Prostate gland (tissue), 2 donors: ENCODE measurements around the gene SERTAD4. TPM values are rescaled to one million over a fixed set of nuclear protein-coding genes. Genes with fewer than 3 reads are reported as not detected.

ENCODE experiments used
- DNase-seq: peaks from one replicate; pipeline ENCODE4 v3.0.0-alpha.2; 2019; ENCODE audit warnings: low spot score
- H3K27ac ChIP-seq, 2 donors: fragments of 200-600 bp; sonication (generic); 2 replicates each; pipeline ENCODE4 v1.5.1; 2017 to 2019
- H3K27me3 ChIP-seq: fragments of 200-600 bp; sonication (generic); replicated peaks from 2 replicates; pipeline ENCODE4 v1.5.1; 2019; ENCODE audit not compliant: insufficient read depth
- H3K36me3 ChIP-seq, 2 donors: fragments of 200-600 bp; sonication (generic); 1 replicate in 1 of 2; 2 replicates in 1 of 2; pipeline versions ENCODE4 v1.5.1 to v1.8.1; 2017 to 2019
- H3K4me1 ChIP-seq: fragments of 200-600 bp; sonication (generic); replicated peaks from 2 replicates; pipeline ENCODE4 v1.5.1; 2019
- H3K4me3 ChIP-seq, 2 donors: fragments of 200-600 bp; sonication (generic); 2 replicates each; pipeline ENCODE4 v1.5.1; 2017 to 2019
- H3K9me3 ChIP-seq: fragments of 200-600 bp; sonication (generic); 2 replicates; pipeline ENCODE4 v1.5.1; 2017
- POLR2A ChIP-seq: fragments of 450-650 bp; IDR thresholded peaks from one replicate; pipeline ENCODE4 v1.6.1; 2016; ENCODE audit warnings: antibody characterized with exemption, mild to moderate bottlenecking
- POLR2AphosphoS5 ChIP-seq: sonication (generic); formaldehyde crosslinking; IDR thresholded peaks from one replicate; pipeline ENCODE4 v1.6.1; 2017; ENCODE audit warnings: antibody characterized with exemption
- WGBS: methylation state at CpG from one replicate; pipeline ENCODE4 v1.1.5; 2018; 5-methylcytosine and 5-hydroxymethylcytosine counted together
- intact Hi-C: fragments of 100-400 bp; cut with DNase I; formaldehyde crosslinking; loops from one replicate; pipeline ENCODE4 v1.14.2; 2022
- total RNA-seq, 2 donors: library from RNA; depleted of rRNA; stranded (reverse); fragments of >200 nt; gene quantifications; one replicate each; pipeline ENCODE4 v1.1.0, GENCODE V29; 2016
- TF ChIP-seq, protein P1 (sequence below), 4 experiments: fragments of 200-600 bp in 2 of 4; fragments of 450-650 bp in 2 of 4; sonication (generic) in 2 of 4; IDR thresholded peaks; 1 replicate in 3 of 4; 2 replicates in 1 of 4; pipeline ENCODE4 v1.5.1; 2016 to 2019; ENCODE audit warnings: antibody characterized with exemption in 4 of 4, mild to moderate bottlenecking in 2 of 4, moderate library complexity in 2 of 4

SERTAD4 gene
- total RNA-seq, 2 donors from 2014 or later: 2.0 to 10.6 TPM

GRCh38 chr1:210236840-210237409, 4.3 kb downstream of the SERTAD4 start:
- Histone ChIP-seq H3K36me3 (no peaks in the 10 kb centered on the region), H3K27me3 (no peaks in the 10 kb centered on the region), H3K4me1 (no peaks in the 10 kb centered on the region), H3K9me3 (no peaks in the 10 kb centered on the region), H3K27ac (peak overlapping the region; percentile 49), H3K4me3 (no peak overlapping the region)
- WGBS: 12% methylated on average over 10 of the region's 10 CpGs
- TF ChIP-seq, protein P1, sequence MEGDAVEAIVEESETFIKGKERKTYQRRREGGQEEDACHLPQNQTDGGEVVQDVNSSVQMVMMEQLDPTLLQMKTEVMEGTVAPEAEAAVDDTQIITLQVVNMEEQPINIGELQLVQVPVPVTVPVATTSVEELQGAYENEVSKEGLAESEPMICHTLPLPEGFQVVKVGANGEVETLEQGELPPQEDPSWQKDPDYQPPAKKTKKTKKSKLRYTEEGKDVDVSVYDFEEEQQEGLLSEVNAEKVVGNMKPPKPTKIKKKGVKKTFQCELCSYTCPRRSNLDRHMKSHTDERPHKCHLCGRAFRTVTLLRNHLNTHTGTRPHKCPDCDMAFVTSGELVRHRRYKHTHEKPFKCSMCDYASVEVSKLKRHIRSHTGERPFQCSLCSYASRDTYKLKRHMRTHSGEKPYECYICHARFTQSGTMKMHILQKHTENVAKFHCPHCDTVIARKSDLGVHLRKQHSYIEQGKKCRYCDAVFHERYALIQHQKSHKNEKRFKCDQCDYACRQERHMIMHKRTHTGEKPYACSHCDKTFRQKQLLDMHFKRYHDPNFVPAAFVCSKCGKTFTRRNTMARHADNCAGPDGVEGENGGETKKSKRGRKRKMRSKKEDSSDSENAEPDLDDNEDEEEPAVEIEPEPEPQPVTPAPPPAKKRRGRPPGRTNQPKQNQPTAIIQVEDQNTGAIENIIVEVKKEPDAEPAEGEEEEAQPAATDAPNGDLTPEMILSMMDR (IDR thresholded peaks at IDR 0.05): no peak
- peak; percentile 69 for TF ChIP-seq POLR2AphosphoS5
- intact Hi-C loops: loop anchor here (5.0 kb wide), 1 partner anchor 55 kb away; no protein-coding TSS in a partner anchor
- peak; percentile 65 for DNase-seq

DNA sequence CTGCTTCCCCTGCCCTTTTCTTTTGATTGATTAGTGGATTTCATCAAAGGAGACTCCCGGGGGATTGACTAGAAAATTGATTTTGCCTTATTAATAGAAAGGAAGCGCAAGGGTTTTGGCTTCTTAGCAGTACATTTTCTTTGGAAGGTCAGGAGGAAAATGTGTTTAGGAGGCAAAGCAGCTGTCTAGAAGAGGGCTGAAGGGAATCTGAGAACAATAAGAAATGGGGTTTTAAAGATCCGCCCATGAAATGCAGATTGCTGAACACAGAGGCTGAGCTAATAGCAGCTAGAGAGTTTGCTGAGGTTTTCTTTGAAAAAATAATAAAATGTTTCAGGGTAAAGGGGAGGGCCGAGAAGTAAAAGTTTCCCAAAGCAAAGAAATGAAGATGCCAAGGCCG, 4.9 kb downstream of the SERTAD4 start:
- Histone ChIP-seq H3K27me3 (no peaks in the 10 kb centered on the region), H3K4me3 (no peak overlapping the region), H3K4me1 (no peaks in the 10 kb centered on the region), H3K36me3 (no peaks in the 10 kb centered on the region), H3K9me3 (no peaks in the 10 kb centered on the region), H3K27ac (peak overlapping the region; percentile 49)
- intact Hi-C loops: loop anchor here (5.0 kb wide), 1 partner anchor 55 kb away; no protein-coding TSS in a partner anchor
- no peak for TF ChIP-seq POLR2AphosphoS5
- TF ChIP-seq POLR2A: no peak
- TF ChIP-seq, protein P1 (IDR thresholded peaks at IDR 0.05): no peak
- DNase-seq: no peak
- 21% methylated on average over 5 of the region's 5 CpGs for WGBS

GRCh38 chr1:210237981-210238380, 5.4 kb downstream of the SERTAD4 start:
- Histone ChIP-seq H3K27me3 (no peaks in the 10 kb centered on the region), H3K36me3 (no peaks in the 10 kb centered on the region), H3K4me1 (no peaks in the 10 kb centered on the region), H3K27ac (peak overlapping the region; percentile 49), H3K9me3 (no peaks in the 10 kb centered on the region), H3K4me3 (no peak overlapping the region)
- TF ChIP-seq POLR2AphosphoS5 (no peak), POLR2A (no peak)
- TF ChIP-seq, protein P1 (IDR thresholded peaks at IDR 0.05): no peak
- 76% methylated on average over 8 of the region's 8 CpGs for WGBS
- DNase-seq: no peak
- intact Hi-C loops: loop anchor here (5.0 kb wide), 1 partner anchor 54 kb away; no protein-coding TSS in a partner anchor

GRCh38 chr1:210239349-210240111, 6.9 kb downstream of the SERTAD4 start:
- Histone ChIP-seq H3K9me3 (no peaks in the 10 kb centered on the region), H3K27ac (no peak overlapping the region), H3K4me1 (no peaks in the 10 kb centered on the region), H3K27me3 (no peaks in the 10 kb centered on the region), H3K4me3 (no peak overlapping the region), H3K36me3 (no peaks in the 10 kb centered on the region)
- TF ChIP-seq, protein P1 (IDR thresholded peaks at IDR 0.05): peak in 1 of 4 experiments; percentile 15
- TF ChIP-seq POLR2A: no peak
- peak; percentile 26 for TF ChIP-seq POLR2AphosphoS5
- DNase-seq: no peak
- intact Hi-C loops: loop anchor here (5.0 kb wide), 1 partner anchor 53 kb away; no protein-coding TSS in a partner anchor
- 23% methylated on average over 7 of the region's 7 CpGs for WGBS

DNA sequence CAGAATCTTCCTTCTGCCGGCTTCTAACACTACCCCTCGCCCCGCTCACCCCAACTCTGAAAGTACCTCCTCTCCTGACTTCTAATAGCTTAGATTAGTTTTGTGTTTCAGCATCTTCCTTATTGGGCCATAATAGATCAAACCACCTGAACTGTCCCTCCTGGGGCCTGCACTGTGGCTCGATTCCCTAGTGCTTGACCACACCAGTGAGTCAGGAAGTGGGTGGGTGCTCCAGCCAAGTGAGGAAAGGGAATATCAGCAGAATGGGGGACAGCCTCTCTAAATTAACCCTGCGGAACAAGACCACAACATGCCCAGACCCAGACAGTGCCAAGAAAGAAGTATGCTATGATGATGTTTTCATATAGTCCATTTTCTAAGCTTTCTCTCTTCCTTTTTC, 8.5 kb downstream of the SERTAD4 start:
- no peaks in the 10 kb centered on the region for H3K4me1 ChIP-seq
- intact Hi-C loops: no loop called here
- WGBS: 96% methylated on average over 5 of the region's 5 CpGs

More for the DNA sequence above, 8.5 kb downstream of the SERTAD4 start:
- TF ChIP-seq POLR2AphosphoS5 (no peak), POLR2A (no peak)
- TF ChIP-seq, protein P1 (IDR thresholded peaks at IDR 0.05): no peak
- H3K4me3 ChIP-seq: no peak overlapping the region
- H3K9me3 ChIP-seq: no peaks in the 10 kb centered on the region
- no peaks in the 10 kb centered on the region for H3K36me3 ChIP-seq
- H3K27ac ChIP-seq: no peak overlapping the region
- no peak for DNase-seq
- no peaks in the 10 kb centered on the region for H3K27me3 ChIP-seq
